Measurements from ENCODE around the gene THAP6. TPM values are rescaled to one million over a fixed set of nuclear protein-coding genes. Genes with fewer than 3 reads are reported as not detected.

THAP6 gene
- total and polyA plus RNA-seq, 2 donors (not counting 1 experiment from before 2014, with no cell fraction given) = 8.9 to 38.3 TPM

DNA sequence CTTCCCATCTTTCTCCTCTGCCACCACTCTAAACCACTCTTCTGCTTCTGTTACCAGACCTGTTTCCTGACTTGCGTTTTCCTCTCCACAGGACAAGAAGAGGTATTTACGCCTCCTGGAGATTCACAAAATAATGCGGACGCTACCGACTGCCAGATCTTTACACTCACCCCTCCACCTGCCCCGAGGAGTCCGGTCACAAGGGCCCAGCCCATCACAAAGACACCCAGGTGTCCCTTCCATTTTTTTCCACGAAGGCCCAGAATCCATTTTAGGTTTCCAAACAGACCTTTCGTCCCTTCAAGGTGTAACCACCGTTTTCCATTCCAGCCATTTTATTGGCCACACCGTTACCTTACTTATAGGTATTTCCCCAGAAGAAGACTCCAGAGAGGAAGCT, 49.8 kb downstream of the THAP6 start:
- no peak overlapping the region for H3K4me3 Mint-ChIP-seq
- H3K27me3 Mint-ChIP-seq = peaks cover 27% of the 10 kb centered on the region
- Histone ChIP-seq H3K9me3 (ENCODE audit: control extremely low read depth in 1 of 3, control insufficient read depth in 2 of 3, insufficient read depth in 1 of 3, low read length in 2 of 3) (no peaks in the 10 kb centered on the region), H2AFZ (ENCODE audit: insufficient read depth, low read depth, low read length, poor library complexity, severe bottlenecking) (no peak overlapping the region), H4K20me1 (ENCODE audit: control insufficient read depth, insufficient read depth, low read length, poor library complexity, severe bottlenecking) (no peaks in the 10 kb centered on the region), H3K27ac (ENCODE audit: low read length in 2 of 2) (no peak overlapping the region), H3K27me3 (replicated peaks in 1 of 4; ENCODE audit: control extremely low read depth in 1 of 4, control insufficient read depth in 3 of 4, insufficient read depth in 4 of 4, low read length in 3 of 4) (no peaks in the 10 kb centered on the region), H3K36me3 (replicated peaks in 1 of 2; ENCODE audit: control extremely low read depth in 1 of 2, control insufficient read depth in 1 of 2, extremely low read depth in 1 of 2, insufficient read depth in 2 of 2, low read length in 1 of 2) (no peaks in the 10 kb centered on the region), H3K79me2 (ENCODE audit: control insufficient read depth, insufficient read depth, low read length) (no peaks in the 10 kb centered on the region), H3K4me1 (ENCODE audit: control insufficient read depth in 2 of 2, insufficient read depth in 2 of 2, low read length in 2 of 2) (peaks cover 0 to 4% of the 10 kb centered on the region in 2 donors), H3K4me2 (replicated peaks; ENCODE audit: low read depth, low read length, poor library complexity, severe bottlenecking) (no peak overlapping the region), H3K9ac (ENCODE audit: low read length) (no peak overlapping the region), H3K4me3 (ENCODE audit: control extremely low read depth in 1 of 5, extremely low read depth in 1 of 5, insufficient read depth in 1 of 5, low read depth in 2 of 5, low read length in 4 of 5) (no peak overlapping the region)
- intact Hi-C loops (cut with micrococcal nuclease) = no loop called here
- CTCF ChIA-PET = no interaction called here
- 96% methylated on average over 7 of the region's 11 CpGs for WGBS (ENCODE audit: insufficient coverage)
- H3K27ac Mint-ChIP-seq = no peak overlapping the region
- no peaks in the 10 kb centered on the region for H3K9me3 Mint-ChIP-seq (ENCODE audit: insufficient read depth)
- ATAC-seq (ENCODE audit: low read depth) = no peak
- no peak for DNase-seq
- POLR2A ChIA-PET = no interaction called here
- TF ChIP-seq EZH2 (IDR thresholded peaks at IDR 0.05; ENCODE audit: borderline replicate concordance, insufficient read depth, low read depth, low read length, poor library complexity, severe bottlenecking) = no peak
- TF ChIP-seq, protein P1, sequence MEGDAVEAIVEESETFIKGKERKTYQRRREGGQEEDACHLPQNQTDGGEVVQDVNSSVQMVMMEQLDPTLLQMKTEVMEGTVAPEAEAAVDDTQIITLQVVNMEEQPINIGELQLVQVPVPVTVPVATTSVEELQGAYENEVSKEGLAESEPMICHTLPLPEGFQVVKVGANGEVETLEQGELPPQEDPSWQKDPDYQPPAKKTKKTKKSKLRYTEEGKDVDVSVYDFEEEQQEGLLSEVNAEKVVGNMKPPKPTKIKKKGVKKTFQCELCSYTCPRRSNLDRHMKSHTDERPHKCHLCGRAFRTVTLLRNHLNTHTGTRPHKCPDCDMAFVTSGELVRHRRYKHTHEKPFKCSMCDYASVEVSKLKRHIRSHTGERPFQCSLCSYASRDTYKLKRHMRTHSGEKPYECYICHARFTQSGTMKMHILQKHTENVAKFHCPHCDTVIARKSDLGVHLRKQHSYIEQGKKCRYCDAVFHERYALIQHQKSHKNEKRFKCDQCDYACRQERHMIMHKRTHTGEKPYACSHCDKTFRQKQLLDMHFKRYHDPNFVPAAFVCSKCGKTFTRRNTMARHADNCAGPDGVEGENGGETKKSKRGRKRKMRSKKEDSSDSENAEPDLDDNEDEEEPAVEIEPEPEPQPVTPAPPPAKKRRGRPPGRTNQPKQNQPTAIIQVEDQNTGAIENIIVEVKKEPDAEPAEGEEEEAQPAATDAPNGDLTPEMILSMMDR (IDR thresholded peaks at IDR 0.05) = no peak
- peaks cover 5% of the 10 kb centered on the region for H3K4me1 Mint-ChIP-seq

DNA sequence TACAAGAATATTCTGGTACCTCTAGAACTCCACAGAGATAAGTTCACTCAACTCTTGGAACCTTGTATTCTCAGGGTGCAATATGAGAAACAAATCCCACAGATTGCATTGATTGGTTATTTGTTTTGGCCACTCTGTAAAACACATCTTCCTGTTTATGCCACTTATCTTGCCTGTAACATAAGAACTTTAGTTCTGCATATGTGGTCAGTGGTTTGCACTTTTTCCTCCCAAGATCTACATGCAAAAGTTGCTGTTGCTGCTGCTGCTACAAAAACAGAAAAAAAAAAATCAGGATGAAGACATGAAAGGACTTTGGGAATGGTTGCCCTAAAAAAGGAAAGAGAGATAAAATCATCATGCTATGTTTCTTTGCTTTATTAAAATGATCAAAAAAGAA, 51.2 kb downstream of the THAP6 start:
- POLR2A ChIA-PET = no interaction called here
- ATAC-seq (ENCODE audit: low read depth) = no peak
- CTCF ChIA-PET = no interaction called here

More for the DNA sequence above, 51.2 kb downstream of the THAP6 start:
- Histone ChIP-seq H2AFZ (ENCODE audit: insufficient read depth, low read depth, low read length, poor library complexity, severe bottlenecking) (no peak overlapping the region), H4K20me1 (ENCODE audit: control insufficient read depth, insufficient read depth, low read length, poor library complexity, severe bottlenecking) (no peaks in the 10 kb centered on the region), H3K4me3 (ENCODE audit: control extremely low read depth in 1 of 5, extremely low read depth in 1 of 5, insufficient read depth in 1 of 5, low read depth in 2 of 5, low read length in 4 of 5) (no peak overlapping the region), H3K9ac (ENCODE audit: low read length) (no peak overlapping the region), H3K4me1 (ENCODE audit: control insufficient read depth in 2 of 2, insufficient read depth in 2 of 2, low read length in 2 of 2) (peaks cover 0 to 4% of the 10 kb centered on the region in 2 donors), H3K4me2 (replicated peaks; ENCODE audit: low read depth, low read length, poor library complexity, severe bottlenecking) (no peak overlapping the region), H3K9me3 (ENCODE audit: control extremely low read depth in 1 of 3, control insufficient read depth in 2 of 3, insufficient read depth in 1 of 3, low read length in 2 of 3) (no peaks in the 10 kb centered on the region), H3K27ac (ENCODE audit: low read length in 2 of 2) (no peak overlapping the region), H3K36me3 (replicated peaks in 1 of 2; ENCODE audit: control extremely low read depth in 1 of 2, control insufficient read depth in 1 of 2, extremely low read depth in 1 of 2, insufficient read depth in 2 of 2, low read length in 1 of 2) (no peaks in the 10 kb centered on the region), H3K27me3 (replicated peaks in 1 of 4; ENCODE audit: control extremely low read depth in 1 of 4, control insufficient read depth in 3 of 4, insufficient read depth in 4 of 4, low read length in 3 of 4) (no peaks in the 10 kb centered on the region), H3K79me2 (ENCODE audit: control insufficient read depth, insufficient read depth, low read length) (no peaks in the 10 kb centered on the region)
- Mint-ChIP-seq H3K4me3 (no peak overlapping the region), H3K4me1 (peaks cover 5% of the 10 kb centered on the region), H3K9me3 (ENCODE audit: insufficient read depth) (no peaks in the 10 kb centered on the region), H3K27ac (no peak overlapping the region), H3K27me3 (peaks cover 18% of the 10 kb centered on the region)
- intact Hi-C loops (cut with micrococcal nuclease) = no loop called here
- TF ChIP-seq, protein P1 (IDR thresholded peaks at IDR 0.05) = no peak
- no peak for TF ChIP-seq EZH2 (IDR thresholded peaks at IDR 0.05; ENCODE audit: borderline replicate concordance, insufficient read depth, low read depth, low read length, poor library complexity, severe bottlenecking)
- no peak for DNase-seq
